ENCODE results near the gene GPN2. TPM values are rescaled to one million over a fixed set of nuclear protein-coding genes. Genes with fewer than 3 reads are reported as not detected.

GPN2 gene
- total RNA-seq, 1 donor from 2014 or later: 26.4 TPM

DNA sequence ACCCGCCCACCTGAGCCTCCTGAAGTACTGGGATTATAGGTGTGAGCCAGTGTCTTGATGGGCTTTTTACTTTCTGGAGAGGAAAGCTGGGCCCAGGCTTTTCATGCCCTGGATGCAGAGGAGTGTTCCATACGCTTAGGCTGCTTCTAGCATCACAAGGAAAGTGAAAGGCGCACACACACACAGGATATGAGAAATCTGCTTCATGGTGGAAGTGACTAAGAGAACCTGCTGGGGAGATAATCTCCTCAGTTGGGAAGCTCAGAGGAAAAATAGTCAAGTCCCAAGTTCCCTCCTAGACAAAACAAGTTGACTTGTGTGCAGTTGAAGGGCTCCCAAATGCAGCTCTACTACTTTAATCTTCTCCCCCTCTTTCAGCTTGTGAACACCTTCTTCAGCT is 33.6 kb upstream of the GPN2 start:
- H3K4me1 Mint-ChIP-seq (ENCODE audit: unreplicated experiment): peaks cover 25% of the 10 kb centered on the region
- no peak overlapping the region for H3K4me3 Mint-ChIP-seq (ENCODE audit: unreplicated experiment)
- peaks cover 25% of the 10 kb centered on the region for H3K36me3 Mint-ChIP-seq (ENCODE audit: unreplicated experiment)
- no peak for TF ChIP-seq CTCF (IDR thresholded peaks at IDR 0.05)
- H3K27me3 Mint-ChIP-seq (ENCODE audit: unreplicated experiment): no peaks in the 10 kb centered on the region
- H3K9me3 Mint-ChIP-seq (ENCODE audit: unreplicated experiment): no peaks in the 10 kb centered on the region
- H3K27ac Mint-ChIP-seq (ENCODE audit: unreplicated experiment): no peak overlapping the region
- DNase-seq (ENCODE audit: extremely low spot score, unreplicated experiment): no peak

GRCh38 chr1:26922901-26923300 is 32.8 kb upstream of the GPN2 start:
- Mint-ChIP-seq H3K9me3 (ENCODE audit: unreplicated experiment) (no peaks in the 10 kb centered on the region), H3K4me1 (ENCODE audit: unreplicated experiment) (peaks cover 25% of the 10 kb centered on the region), H3K27ac (ENCODE audit: unreplicated experiment) (no peak overlapping the region), H3K36me3 (ENCODE audit: unreplicated experiment) (peaks cover 18% of the 10 kb centered on the region), H3K4me3 (ENCODE audit: unreplicated experiment) (peak overlapping the region; percentile 96), H3K27me3 (ENCODE audit: unreplicated experiment) (no peaks in the 10 kb centered on the region)
- no peak for TF ChIP-seq CTCF (IDR thresholded peaks at IDR 0.05)
- DNase-seq (ENCODE audit: extremely low spot score, unreplicated experiment): no peak

GRCh38 chr1:26922431-26922729 is 32.3 kb upstream of the GPN2 start:
- H3K27ac Mint-ChIP-seq (ENCODE audit: unreplicated experiment): peak overlapping the region; percentile 92
- H3K4me3 Mint-ChIP-seq (ENCODE audit: unreplicated experiment): peak overlapping the region; percentile 96
- no peaks in the 10 kb centered on the region for H3K27me3 Mint-ChIP-seq (ENCODE audit: unreplicated experiment)
- no peak for DNase-seq (ENCODE audit: extremely low spot score, unreplicated experiment)
- no peak for TF ChIP-seq CTCF (IDR thresholded peaks at IDR 0.05)
- H3K9me3 Mint-ChIP-seq (ENCODE audit: unreplicated experiment): no peaks in the 10 kb centered on the region
- H3K36me3 Mint-ChIP-seq (ENCODE audit: unreplicated experiment): peaks cover 13% of the 10 kb centered on the region
- H3K4me1 Mint-ChIP-seq (ENCODE audit: unreplicated experiment): peaks cover 25% of the 10 kb centered on the region

- H3K36me3 Mint-ChIP-seq (ENCODE audit: unreplicated experiment): peaks cover 10% of the 10 kb centered on the region
These were observed 31.7 kb upstream of the GPN2 start, which contains the start of gene NUDC for GRCh38 chr1:26921540-26922430. Gene NUDC, plus strand, starts transcription at chr1:26921743. Its CDS starts 106 bp downstream, at chr1:26921849.

More at GRCh38 chr1:26921540-26922430, 31.7 kb upstream of the GPN2 start, which contains the start of gene NUDC:
- Mint-ChIP-seq H3K4me1 (ENCODE audit: unreplicated experiment) (peaks cover 25% of the 10 kb centered on the region), H3K27me3 (ENCODE audit: unreplicated experiment) (no peaks in the 10 kb centered on the region), H3K9me3 (ENCODE audit: unreplicated experiment) (no peaks in the 10 kb centered on the region), H3K4me3 (ENCODE audit: unreplicated experiment) (peak within 1 kb of the TSS; percentile 96), H3K27ac (ENCODE audit: unreplicated experiment) (peak within 1 kb of the TSS; percentile 92)
- DNase-seq (ENCODE audit: extremely low spot score, unreplicated experiment): peak; percentile 99
- TF ChIP-seq CTCF (IDR thresholded peaks at IDR 0.05): no peak

Data from osteocyte (in vitro differentiated cells).